KMS-11 (cell line): ENCODE results near the gene PRR14L.
"Not testable (repeated sequence)": the region's sequence is repeated elsewhere in the genome, so short reads cannot be mapped to it uniquely, and the experiment has no call there.

Experiments
- H2AFZ ChIP-seq: fragments of 200-600 bp; sonication (generic); 2 replicates; pipeline ENCODE4 v1.6.1; 2016; ENCODE audit warnings: antibody characterized with exemption, mixed run types, low read depth
- H3K27ac ChIP-seq: fragments of 200-600 bp; sonication (generic); 2 replicates; pipeline ENCODE4 v1.6.1; 2016; ENCODE audit warnings: mild to moderate bottlenecking, mixed run types
- H3K27me3 ChIP-seq: fragments of 200-600 bp; sonication (generic); 2 replicates; pipeline ENCODE4 v1.6.1; 2017; ENCODE audit warnings: mild to moderate bottlenecking, low read depth, mixed run types, moderate library complexity; ENCODE audit not compliant: insufficient read depth
- H3K36me3 ChIP-seq: fragments of 200-600 bp; sonication (generic); 2 replicates; pipeline ENCODE4 v1.6.1; 2017; ENCODE audit warnings: mild to moderate bottlenecking, mixed run types; ENCODE audit not compliant: insufficient read depth
- H3K4me1 ChIP-seq: fragments of 200-600 bp; sonication (generic); 2 replicates; pipeline ENCODE4 v1.6.1; 2016; ENCODE audit warnings: mild to moderate bottlenecking, low read depth, mixed run types; ENCODE audit not compliant: poor library complexity, severe bottlenecking
- H3K4me2 ChIP-seq: fragments of 200-600 bp; sonication (generic); 2 replicates; pipeline ENCODE4 v1.7.0; 2016; ENCODE audit warnings: mild to moderate bottlenecking, mixed run types
- H3K4me3 ChIP-seq: fragments of 200-600 bp; sonication (generic); IDR thresholded peaks from 2 replicates; pipeline ENCODE4 v1.6.1; 2017; ENCODE audit warnings: low read depth, low read length, mixed read lengths; ENCODE audit not compliant: insufficient read depth
- H3K79me2 ChIP-seq: fragments of 200-600 bp; sonication (generic); 2 replicates; pipeline ENCODE4 v1.6.1; 2016; ENCODE audit warnings: low read depth, mixed run types; ENCODE audit not compliant: insufficient read depth
- H3K9ac ChIP-seq: fragments of 200-600 bp; sonication (generic); 2 replicates; pipeline ENCODE4 v1.6.1; 2016; ENCODE audit warnings: mild to moderate bottlenecking, mixed run types
- H4K20me1 ChIP-seq: fragments of 200-600 bp; sonication (generic); 2 replicates; pipeline ENCODE4 v1.6.1; 2016; ENCODE audit warnings: mild to moderate bottlenecking, mixed run types; ENCODE audit not compliant: insufficient read depth
- TF ChIP-seq, protein P1 (sequence below): fragments of 200-600 bp; sonication (generic); conservative IDR thresholded peaks from 2 replicates; pipeline ENCODE4 v1.6.1; 2017; ENCODE audit warnings: low read depth, mild to moderate bottlenecking, antibody characterized with exemption, low read length, moderate library complexity, mixed read lengths

PRR14L gene

DNA sequence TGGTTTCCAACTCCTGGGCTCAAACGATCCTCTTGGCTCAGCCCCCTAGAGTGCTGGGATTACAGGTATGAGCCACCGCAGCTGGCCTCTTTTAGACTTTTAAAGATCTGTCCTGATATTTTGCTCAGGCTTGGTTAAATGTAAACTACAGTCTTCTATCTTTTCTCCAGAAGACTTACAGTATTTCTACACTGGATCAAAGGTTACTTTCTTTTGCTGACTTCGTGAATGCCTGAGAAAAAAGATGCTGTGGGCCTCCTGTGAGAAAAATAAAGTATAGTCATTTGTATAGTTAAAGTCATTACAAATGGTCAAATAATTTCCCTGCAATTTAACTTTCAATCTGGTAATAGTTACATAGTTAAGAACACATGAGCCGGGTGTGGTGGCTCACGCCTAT lies 23.5 kb upstream of the PRR14L start:
- Histone ChIP-seq H3K27ac (no peak overlapping the region), H3K36me3 (no peaks in the 10 kb centered on the region)

DNA sequence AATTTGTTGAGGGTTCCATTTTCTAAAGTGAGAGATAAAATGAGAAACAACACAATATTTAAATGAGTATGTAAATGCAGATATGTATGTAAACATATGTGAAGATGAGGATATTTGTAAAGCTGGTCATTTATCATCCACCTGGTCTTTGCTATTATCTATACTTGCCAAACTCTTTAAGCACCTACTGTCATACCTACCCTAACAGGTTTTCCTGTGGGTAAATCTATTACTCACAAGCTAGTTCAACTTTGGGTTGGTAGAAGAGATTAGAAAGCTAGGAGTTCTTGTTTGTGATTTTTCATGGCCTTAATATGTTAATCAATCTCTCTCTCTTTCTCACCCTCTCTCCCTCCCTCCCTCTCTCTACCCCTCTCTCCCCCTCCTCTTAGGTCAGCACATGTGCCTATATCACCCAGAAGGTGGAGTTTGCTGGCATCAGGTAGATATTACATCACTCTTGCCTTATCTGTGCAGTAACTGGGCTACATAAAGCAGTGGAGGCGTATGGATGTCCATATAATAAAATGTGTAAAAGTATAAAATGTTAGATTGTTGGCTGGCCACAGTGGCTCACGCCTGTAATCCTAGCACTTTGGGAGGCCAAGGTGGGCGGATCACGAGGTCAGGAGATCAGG lies 18.6 kb upstream of the PRR14L start:
- Histone ChIP-seq H3K27me3 (no peaks in the 10 kb centered on the region), H3K4me2 (no peak overlapping the region), H3K79me2 (no peaks in the 10 kb centered on the region), H3K9ac (no peak overlapping the region), H3K27ac (no peak overlapping the region), H4K20me1 (no peaks in the 10 kb centered on the region), H2AFZ (no peak overlapping the region), H3K36me3 (no peaks in the 10 kb centered on the region), H3K4me3 (no peak overlapping the region), H3K4me1 (no peaks in the 10 kb centered on the region)
- TF ChIP-seq, protein P1, sequence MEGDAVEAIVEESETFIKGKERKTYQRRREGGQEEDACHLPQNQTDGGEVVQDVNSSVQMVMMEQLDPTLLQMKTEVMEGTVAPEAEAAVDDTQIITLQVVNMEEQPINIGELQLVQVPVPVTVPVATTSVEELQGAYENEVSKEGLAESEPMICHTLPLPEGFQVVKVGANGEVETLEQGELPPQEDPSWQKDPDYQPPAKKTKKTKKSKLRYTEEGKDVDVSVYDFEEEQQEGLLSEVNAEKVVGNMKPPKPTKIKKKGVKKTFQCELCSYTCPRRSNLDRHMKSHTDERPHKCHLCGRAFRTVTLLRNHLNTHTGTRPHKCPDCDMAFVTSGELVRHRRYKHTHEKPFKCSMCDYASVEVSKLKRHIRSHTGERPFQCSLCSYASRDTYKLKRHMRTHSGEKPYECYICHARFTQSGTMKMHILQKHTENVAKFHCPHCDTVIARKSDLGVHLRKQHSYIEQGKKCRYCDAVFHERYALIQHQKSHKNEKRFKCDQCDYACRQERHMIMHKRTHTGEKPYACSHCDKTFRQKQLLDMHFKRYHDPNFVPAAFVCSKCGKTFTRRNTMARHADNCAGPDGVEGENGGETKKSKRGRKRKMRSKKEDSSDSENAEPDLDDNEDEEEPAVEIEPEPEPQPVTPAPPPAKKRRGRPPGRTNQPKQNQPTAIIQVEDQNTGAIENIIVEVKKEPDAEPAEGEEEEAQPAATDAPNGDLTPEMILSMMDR: no peak

More for the DNA sequence above, 23.5 kb upstream of the PRR14L start:
- Histone ChIP-seq H3K4me1 (no peaks in the 10 kb centered on the region), H3K9ac (no peak overlapping the region), H3K4me3 (no peak overlapping the region), H4K20me1 (no peaks in the 10 kb centered on the region), H3K4me2 (no peak overlapping the region), H3K27me3 (no peaks in the 10 kb centered on the region), H2AFZ (no peak overlapping the region), H3K79me2 (no peaks in the 10 kb centered on the region)
- TF ChIP-seq, protein P1: no peak

DNA sequence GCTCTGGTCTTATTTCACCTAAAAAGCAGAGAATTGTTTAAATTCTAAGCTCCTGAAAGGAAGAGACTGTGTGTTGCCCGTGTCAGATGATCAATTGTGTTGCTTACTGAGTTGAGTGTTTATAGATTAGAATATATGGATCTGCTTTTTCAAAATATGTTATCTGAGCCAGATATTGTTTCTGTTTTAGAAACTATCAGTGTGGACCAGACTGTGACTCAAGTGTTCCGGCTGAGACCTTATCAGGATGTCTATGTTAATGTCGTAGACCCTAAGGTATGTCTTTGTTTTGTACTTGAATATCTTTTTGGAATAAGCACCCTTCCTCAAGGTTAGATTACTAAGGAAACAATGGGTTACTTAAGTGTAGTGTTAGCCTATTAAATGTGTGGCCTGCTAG lies 14.9 kb upstream of the PRR14L start:
- no peaks in the 10 kb centered on the region for H3K79me2 ChIP-seq
- H4K20me1 ChIP-seq: no peaks in the 10 kb centered on the region
- H3K36me3 ChIP-seq: no peaks in the 10 kb centered on the region
- H3K27ac ChIP-seq: no peak overlapping the region
- TF ChIP-seq, protein P1: no peak
- no peaks in the 10 kb centered on the region for H3K27me3 ChIP-seq
- H3K9ac ChIP-seq: no peak overlapping the region
- no peak overlapping the region for H3K4me2 ChIP-seq
- H2AFZ ChIP-seq: no peak overlapping the region
- no peaks in the 10 kb centered on the region for H3K4me1 ChIP-seq
- no peak overlapping the region for H3K4me3 ChIP-seq

DNA sequence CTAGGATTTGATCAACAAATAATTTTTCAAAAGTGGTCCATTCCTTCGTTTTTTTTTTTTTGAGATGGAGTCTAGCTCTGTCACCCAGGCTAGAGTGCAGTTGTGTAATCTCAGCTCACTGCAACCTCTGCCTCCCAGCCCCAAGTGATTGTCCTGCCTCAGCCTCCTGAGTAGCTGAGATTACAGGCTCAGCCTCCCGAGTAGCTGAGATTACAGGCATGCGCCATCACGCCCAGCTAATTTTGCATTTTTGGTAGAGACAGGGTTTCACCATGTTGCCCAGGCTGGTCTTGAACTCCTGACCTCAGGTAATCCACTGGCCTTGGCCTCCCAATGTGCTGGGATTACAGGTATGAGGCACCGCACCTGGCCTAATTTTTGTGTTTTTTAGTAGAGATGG lies 8.9 kb upstream of the PRR14L start:
- H3K27me3 ChIP-seq, H3K27ac ChIP-seq, H4K20me1 ChIP-seq, H3K36me3 ChIP-seq, H3K4me2 ChIP-seq, H3K9ac ChIP-seq, H3K4me3 ChIP-seq, H3K4me1 ChIP-seq, H3K79me2 ChIP-seq, H2AFZ ChIP-seq: not testable (repeated sequence)

DNA sequence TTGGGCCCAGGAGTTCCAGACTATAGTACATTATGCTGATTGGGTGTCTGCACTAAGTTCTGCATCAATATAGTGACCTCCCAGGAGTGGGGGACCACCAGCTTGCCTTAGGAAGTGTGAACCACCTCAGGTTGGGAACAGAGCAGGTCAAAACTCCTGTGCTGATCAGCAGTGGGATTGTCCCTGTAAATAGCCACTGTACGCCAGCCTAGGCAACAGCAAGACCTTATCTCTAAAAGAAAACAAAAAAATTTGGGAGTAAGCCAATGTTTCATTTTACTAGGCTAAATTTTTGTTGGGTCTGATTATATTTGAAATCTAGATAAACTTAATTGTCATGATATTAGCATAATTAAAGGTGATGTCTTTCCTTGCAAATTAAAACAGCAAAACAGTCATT lies 7.3 kb upstream of the PRR14L start:
- no peaks in the 10 kb centered on the region for H3K36me3 ChIP-seq
- no peak overlapping the region for H3K4me2 ChIP-seq
- H3K4me1 ChIP-seq: peaks cover 10% of the 10 kb centered on the region
- H3K79me2 ChIP-seq: no peaks in the 10 kb centered on the region
- no peak overlapping the region for H3K9ac ChIP-seq
- H3K27ac ChIP-seq: no peak overlapping the region
- no peaks in the 10 kb centered on the region for H3K27me3 ChIP-seq
- H4K20me1 ChIP-seq: no peaks in the 10 kb centered on the region
- no peak overlapping the region for H2AFZ ChIP-seq
- H3K4me3 ChIP-seq: no peak overlapping the region
- TF ChIP-seq, protein P1: no peak
